SJCRH30 (cell line): ENCODE measurements around the gene ZBTB7B. TPM values are rescaled to one million over a fixed set of nuclear protein-coding genes. Genes with fewer than 3 reads are reported as not detected.
A peak's percentile ranks its signal among the peaks of the same experiment; 100 is the strongest.

Experiments
- DNase-seq, 2 experiments: peaks; one replicate each; pipeline ENCODE4 v3.0.0-alpha.2; 2015 to 2020
- H3K27ac ChIP-seq: fragments of 250-450 bp; sonication (Bioruptor Pico); 2 replicates; pipeline ENCODE4 v1.5.1; 2020; ENCODE audit warnings: mild to moderate bottlenecking, moderate library complexity
- H3K27me3 ChIP-seq: fragments of 250-450 bp; sonication (Bioruptor Pico); 2 replicates; pipeline ENCODE4 v1.5.1; 2020; ENCODE audit warnings: mild to moderate bottlenecking, moderate library complexity
- H3K36me3 ChIP-seq: fragments of 250-450 bp; sonication (Bioruptor Pico); 2 replicates; pipeline ENCODE4 v1.5.1; 2020; ENCODE audit warnings: mild to moderate bottlenecking, moderate library complexity
- H3K4me1 ChIP-seq: fragments of 250-450 bp; sonication (Bioruptor Pico); 2 replicates; pipeline ENCODE4 v1.5.1; 2020; ENCODE audit warnings: mild to moderate bottlenecking, moderate library complexity
- H3K4me3 ChIP-seq: fragments of 250-450 bp; sonication (Bioruptor Pico); 2 replicates; pipeline ENCODE4 v1.5.1; 2020; ENCODE audit warnings: mild to moderate bottlenecking, moderate library complexity
- H3K9me3 ChIP-seq: fragments of 250-450 bp; sonication (Bioruptor Pico); replicated peaks from 2 replicates; pipeline ENCODE4 v1.5.1; 2020; ENCODE audit warnings: mild to moderate bottlenecking, moderate library complexity
- total RNA-seq: library from RNA; depleted of rRNA; stranded (reverse); fragments of >200 nt; shearing (Covaris generic); gene quantifications from 2 replicates; pipeline ENCODE4 v1.2.3, GENCODE V29; 2014

The ZBTB7B gene
- total RNA-seq, 1 experiment from 2014 or later, result 5.6 TPM

DNA sequence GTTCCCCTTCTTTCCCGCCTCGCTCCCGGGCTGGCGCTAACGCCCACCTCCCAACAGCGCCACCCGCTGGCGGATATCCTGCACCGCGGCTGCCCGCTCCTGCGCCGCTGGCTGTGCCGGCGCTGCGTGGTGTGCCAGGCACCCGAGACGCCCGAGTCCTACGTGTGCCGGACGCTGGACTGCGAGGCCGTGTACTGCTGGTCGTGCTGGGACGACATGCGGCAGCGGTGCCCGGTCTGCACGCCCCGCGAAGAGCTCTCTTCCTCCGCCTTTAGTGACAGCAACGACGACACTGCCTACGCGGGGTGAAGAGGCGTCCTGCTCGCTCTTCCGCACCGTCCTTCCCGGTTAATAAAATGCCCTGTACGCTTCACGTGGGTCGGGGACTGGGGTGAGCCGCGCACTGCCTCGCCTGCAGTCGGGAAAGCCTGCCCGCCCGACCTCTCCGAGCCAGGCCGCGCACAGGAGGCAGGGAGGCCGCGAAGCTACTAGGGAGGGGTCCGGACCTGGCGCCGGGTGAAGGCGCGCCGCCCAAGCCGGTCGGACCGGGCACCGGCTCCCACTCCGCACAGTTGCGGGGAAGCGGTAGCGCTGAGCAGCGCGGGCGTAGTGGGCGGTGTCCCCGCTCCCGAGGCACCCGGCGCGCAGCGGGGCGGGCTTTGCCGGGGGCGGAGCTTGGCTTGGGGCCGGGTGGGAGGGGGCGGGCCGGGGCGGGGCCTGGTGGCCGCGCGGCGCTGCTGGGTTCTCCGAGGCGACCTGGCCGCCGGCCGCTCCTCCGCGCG lies 48.1 kb downstream of the ZBTB7B start, which contains the start of gene ADAM15:
ADAM15 (plus strand) TSS at position 757 of the 782 bp plus-strand sequence. CDS start 71 bp downstream, outside the sequence.
- Histone ChIP-seq H3K36me3 (no peaks in the 10 kb centered on the region), H3K9me3 (no peaks in the 10 kb centered on the region), H3K4me1 (peaks cover 10% of the 10 kb centered on the region), H3K27ac (peak within 1 kb of the TSS; percentile 67), H3K4me3 (peak within 1 kb of the TSS; percentile 67), H3K27me3 (no peaks in the 10 kb centered on the region)
- DNase-seq, result peak; percentile 89 to 91

DNA sequence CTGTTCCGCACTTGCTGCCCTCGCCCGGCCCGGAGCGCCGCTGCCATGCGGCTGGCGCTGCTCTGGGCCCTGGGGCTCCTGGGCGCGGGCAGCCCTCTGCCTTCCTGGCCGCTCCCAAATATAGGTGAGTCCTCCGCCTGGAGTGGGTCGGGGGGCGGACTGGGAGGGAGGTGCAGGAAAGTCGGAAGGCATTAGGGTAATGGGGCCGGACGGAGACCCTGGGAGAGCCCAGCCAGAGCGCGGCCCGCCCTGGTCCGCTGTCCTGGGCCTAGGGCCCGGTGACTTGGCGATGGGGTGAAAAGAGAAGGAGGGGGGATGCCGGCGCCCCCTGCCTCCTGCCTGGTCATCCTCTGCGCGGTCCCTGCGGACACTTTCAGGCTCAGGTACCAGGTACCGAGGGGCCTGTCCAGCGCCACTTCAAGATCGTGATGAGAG lies 48.8 kb downstream of the ZBTB7B start:
- Histone ChIP-seq H3K27me3 (no peaks in the 10 kb centered on the region), H3K27ac (no peak overlapping the region), H3K4me3 (peak overlapping the region; percentile 67), H3K4me1 (peaks cover 10% of the 10 kb centered on the region), H3K9me3 (no peaks in the 10 kb centered on the region), H3K36me3 (no peaks in the 10 kb centered on the region)
- DNase-seq, result no peak

DNA sequence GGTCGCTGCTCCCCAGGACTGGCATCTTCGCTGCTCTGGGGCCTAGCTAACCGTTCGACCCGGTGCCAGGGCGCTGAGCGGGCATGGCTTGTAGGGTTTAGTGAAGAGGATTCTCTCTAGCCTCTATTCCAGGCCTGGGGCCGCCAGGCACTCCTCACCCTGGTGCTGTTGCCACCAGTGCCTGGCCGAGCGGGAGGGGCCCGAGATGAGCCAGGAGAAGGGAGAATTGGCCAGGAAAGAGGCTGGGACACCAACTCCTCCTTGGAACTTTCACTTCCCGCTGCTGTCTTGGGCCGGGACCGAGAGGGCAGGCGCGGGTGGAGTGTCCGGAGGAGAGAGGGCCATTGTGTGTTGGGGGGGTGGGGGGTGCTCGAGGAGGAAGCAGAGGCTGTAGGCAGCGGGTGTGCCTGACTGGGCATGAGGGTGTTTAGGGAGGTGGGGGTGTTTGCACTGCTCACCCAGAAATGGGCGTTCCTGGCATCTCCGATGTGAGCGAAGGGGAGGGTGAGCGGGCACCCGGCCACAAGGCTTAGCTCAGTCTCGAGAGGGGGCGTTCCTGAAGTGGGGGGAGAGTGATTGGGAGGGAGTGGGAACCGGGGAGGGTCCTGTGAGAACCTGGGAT lies 49.3 kb downstream of the ZBTB7B start:
- Histone ChIP-seq H3K9me3 (no peaks in the 10 kb centered on the region), H3K36me3 (no peaks in the 10 kb centered on the region), H3K4me3 (peak overlapping the region; percentile 67), H3K27ac (no peak overlapping the region), H3K27me3 (no peaks in the 10 kb centered on the region), H3K4me1 (peaks cover 10% of the 10 kb centered on the region)
- peak; percentile 26 to 37 for DNase-seq

- Histone ChIP-seq H3K9me3 (no peaks in the 10 kb centered on the region), H3K4me3 (peak overlapping the region; percentile 67), H3K36me3 (no peaks in the 10 kb centered on the region), H3K27ac (no peak overlapping the region), H3K27me3 (no peaks in the 10 kb centered on the region), H3K4me1 (peaks cover 10% of the 10 kb centered on the region)
- no peak for DNase-seq
Observed at GRCh38 chr1:155052439-155053395, 50.1 kb downstream of the ZBTB7B start.

DNA sequence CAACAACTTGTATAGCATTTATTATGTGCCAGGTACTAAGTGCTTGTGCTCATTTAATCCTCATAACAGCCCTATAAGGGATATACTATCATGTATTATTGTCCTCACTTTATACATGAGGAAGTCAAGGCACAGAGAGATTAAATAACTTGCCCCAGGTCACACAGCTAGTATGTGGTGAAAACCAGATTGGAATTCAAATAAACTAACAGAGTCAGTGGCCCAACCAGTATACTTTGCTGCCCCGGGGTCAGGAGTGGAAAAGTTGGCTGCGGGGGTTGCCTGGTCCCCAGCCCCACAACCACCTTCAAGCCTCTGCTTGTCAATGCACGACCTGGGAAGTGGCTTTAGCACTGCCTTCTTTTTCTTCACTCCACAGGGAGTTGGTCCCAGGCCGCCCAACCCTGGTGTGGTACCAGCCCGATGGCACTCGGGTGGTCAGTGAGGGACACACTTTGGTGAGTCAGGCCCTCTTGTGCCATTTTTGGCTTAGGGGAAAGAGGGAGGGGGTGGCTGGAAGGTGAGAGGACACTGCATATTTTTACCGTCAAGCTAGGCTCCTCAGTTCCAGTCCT lies 51.0 kb downstream of the ZBTB7B start:
- DNase-seq, result no peak
- Histone ChIP-seq H3K4me1 (peaks cover 10% of the 10 kb centered on the region), H3K4me3 (no peak overlapping the region), H3K36me3 (no peaks in the 10 kb centered on the region; the same call in 1 of the 2 replicates), H3K27ac (no peak overlapping the region), H3K9me3 (no peaks in the 10 kb centered on the region), H3K27me3 (no peaks in the 10 kb centered on the region)

DNA sequence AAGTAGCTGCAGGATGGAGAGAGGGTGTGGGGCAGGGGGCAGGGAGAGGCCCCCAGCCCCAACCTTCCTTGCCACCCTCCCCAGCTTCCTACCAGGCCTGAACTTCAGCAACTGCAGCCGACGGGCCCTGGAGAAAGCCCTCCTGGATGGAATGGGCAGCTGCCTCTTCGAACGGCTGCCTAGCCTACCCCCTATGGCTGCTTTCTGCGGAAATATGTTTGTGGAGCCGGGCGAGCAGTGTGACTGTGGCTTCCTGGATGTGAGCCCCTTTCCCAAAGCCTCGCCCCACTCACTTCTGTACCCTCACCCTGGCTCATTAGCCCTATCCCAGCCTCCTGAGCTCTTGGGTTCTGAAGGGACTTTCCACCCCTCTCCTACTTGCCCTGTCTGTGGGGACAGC lies 54.5 kb downstream of the ZBTB7B start:
- Histone ChIP-seq H3K27ac (no peak overlapping the region), H3K9me3 (no peaks in the 10 kb centered on the region), H3K4me3 (no peak overlapping the region), H3K27me3 (no peaks in the 10 kb centered on the region), H3K36me3 (no peaks in the 10 kb centered on the region; the same call in 1 of the 2 replicates), H3K4me1 (peaks cover 5% of the 10 kb centered on the region)
- no peak for DNase-seq

DNA sequence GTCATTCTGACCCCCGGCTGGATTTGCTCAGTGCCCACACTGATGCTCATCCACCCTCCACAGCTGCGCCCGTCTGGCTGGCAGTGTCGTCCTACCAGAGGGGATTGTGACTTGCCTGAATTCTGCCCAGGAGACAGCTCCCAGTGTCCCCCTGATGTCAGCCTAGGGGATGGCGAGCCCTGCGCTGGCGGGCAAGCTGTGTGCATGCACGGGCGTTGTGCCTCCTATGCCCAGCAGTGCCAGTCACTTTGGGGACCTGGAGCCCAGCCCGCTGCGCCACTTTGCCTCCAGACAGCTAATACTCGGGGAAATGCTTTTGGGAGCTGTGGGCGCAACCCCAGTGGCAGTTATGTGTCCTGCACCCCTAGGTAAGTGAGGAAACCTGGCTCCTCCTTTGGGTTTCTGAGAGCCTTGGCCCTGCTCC lies 55.2 kb downstream of the ZBTB7B start:
- no peak overlapping the region for H3K27ac ChIP-seq
- H3K4me3 ChIP-seq, result no peak overlapping the region
- H3K9me3 ChIP-seq, result no peaks in the 10 kb centered on the region
- peaks cover 3% of the 10 kb centered on the region for H3K4me1 ChIP-seq
- H3K36me3 ChIP-seq, result no peaks in the 10 kb centered on the region; the same call in 1 of the 2 replicates
- DNase-seq, result no peak
- H3K27me3 ChIP-seq, result no peaks in the 10 kb centered on the region

DNA sequence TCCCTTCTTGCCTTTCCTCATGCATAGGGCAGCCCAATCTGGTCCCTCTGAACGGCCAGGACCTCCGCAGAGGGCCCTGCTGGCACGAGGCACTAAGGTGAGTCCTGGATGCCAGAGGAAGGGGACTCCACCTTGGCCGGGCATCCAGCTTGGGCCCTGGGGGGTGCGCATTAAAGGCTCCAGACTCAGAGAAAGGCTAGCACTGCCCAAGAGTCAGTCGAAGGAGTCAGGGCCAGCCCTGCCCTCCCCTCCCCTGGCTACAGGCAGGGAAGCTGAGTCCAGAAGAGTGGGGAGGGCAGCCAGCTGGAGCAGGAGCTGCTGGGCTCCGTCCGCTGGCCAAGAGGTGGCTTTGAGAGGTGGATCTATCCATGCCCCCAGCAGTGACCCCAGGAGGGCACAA lies 58.1 kb downstream of the ZBTB7B start:
- H3K36me3 ChIP-seq, result no peaks in the 10 kb centered on the region; the same call in 1 of the 2 replicates
- H3K4me3 ChIP-seq, result no peak overlapping the region
- DNase-seq, result no peak
- H3K9me3 ChIP-seq, result no peaks in the 10 kb centered on the region
- H3K27ac ChIP-seq, result no peak overlapping the region
- H3K27me3 ChIP-seq, result no peaks in the 10 kb centered on the region
- H3K4me1 ChIP-seq, result peaks cover 6% of the 10 kb centered on the region

DNA sequence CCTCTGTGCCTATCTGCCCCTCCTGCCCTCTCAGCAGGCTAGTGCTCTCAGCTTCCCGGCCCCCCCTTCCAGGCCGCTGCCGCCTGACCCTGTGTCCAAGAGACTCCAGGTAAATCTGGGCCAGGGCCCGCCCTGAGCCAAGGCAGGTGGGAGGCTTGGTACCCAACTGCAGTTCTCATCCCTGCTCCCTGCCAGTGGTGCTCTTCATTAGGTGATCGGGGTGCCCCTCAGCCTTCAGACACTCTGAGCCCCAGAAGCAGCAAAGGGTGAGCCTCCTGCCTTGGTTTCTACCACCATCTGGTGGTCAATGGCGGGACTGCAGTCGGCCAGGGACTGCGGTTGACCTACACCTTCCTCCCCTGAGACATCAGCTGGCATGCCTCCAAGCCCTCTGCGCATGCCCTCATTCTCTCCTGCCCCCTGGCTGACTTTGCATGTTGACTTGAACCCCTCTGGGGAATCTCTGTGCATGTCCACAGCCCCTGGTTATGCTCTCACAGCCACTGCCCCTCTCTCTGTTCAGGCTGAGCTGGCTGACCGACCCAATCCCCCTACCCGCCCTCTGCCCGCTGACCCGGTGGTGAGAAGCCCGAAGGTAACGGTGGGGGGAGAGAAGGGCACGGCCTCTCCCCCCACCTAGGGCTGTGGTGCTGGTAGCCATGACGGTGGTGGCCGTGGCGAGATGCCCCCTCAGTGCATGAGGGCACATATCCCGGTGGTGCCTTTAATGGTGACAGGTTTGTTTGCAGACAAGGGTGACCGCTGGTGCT lies 59.0 kb downstream of the ZBTB7B start:
- Histone ChIP-seq H3K4me3 (no peak overlapping the region), H3K9me3 (no peaks in the 10 kb centered on the region)

GRCh38 chr1:155062151-155062686 lies 59.6 kb downstream of the ZBTB7B start:
- H3K9me3 ChIP-seq, result no peaks in the 10 kb centered on the region
- DNase-seq, result no peak
- H3K4me3 ChIP-seq, result no peak overlapping the region
- H3K27ac ChIP-seq, result no peak overlapping the region
- no peaks in the 10 kb centered on the region for H3K27me3 ChIP-seq
- H3K36me3 ChIP-seq, result no peaks in the 10 kb centered on the region; the same call in 1 of the 2 replicates
- peaks cover 6% of the 10 kb centered on the region for H3K4me1 ChIP-seq

More for the DNA sequence above, 59.0 kb downstream of the ZBTB7B start:
- DNase-seq, result peak; percentile 95 to 96
- Histone ChIP-seq H3K27ac (no peak overlapping the region), H3K27me3 (no peaks in the 10 kb centered on the region), H3K4me1 (peaks cover 6% of the 10 kb centered on the region), H3K36me3 (no peaks in the 10 kb centered on the region; the same call in 1 of the 2 replicates)

GRCh38 chr1:155062702-155063411 lies 60.3 kb downstream of the ZBTB7B start:
- Histone ChIP-seq H3K4me1 (peaks cover 6% of the 10 kb centered on the region), H3K36me3 (no peaks in the 10 kb centered on the region; the same call in 1 of the 2 replicates), H3K4me3 (peak overlapping the region; percentile 87; the same call in 1 of the 2 replicates), H3K27me3 (no peaks in the 10 kb centered on the region), H3K27ac (no peak overlapping the region), H3K9me3 (no peaks in the 10 kb centered on the region)
- DNase-seq, result no peak

DNA sequence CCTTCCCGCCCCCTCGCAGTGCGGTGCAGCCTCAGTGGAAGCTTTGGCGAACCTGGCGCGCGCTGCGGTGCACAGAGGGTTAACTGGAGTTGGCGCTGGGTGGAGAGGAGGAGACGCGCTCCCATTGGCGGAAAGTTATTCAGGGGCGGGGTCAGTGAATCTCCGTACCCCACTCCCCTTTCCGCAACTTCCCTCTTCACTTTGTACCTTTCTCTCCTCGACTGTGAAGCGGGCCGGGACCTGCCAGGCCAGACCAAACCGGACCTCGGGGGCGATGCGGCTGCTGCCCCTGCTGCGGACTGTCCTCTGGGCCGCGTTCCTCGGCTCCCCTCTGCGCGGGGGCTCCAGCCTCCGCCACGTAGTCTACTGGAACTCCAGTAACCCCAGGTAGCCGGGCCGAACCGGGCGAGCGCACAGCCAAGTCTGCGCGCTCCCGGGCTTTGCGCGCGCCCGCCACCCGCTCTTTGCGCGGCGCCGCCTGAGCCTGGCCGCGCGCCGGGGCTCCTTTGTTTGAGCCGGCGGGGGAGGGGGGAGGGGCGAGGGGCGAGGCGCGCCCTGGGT lies 61.0 kb downstream of the ZBTB7B start, which contains the start of gene EFNA4:
EFNA4 (plus strand) TSS at position 191 of the 561 bp plus-strand sequence; CDS start at position 275, 84 bp downstream.
- H3K4me3 ChIP-seq, result peak within 1 kb of the TSS; percentile 87
- no peaks in the 10 kb centered on the region for H3K9me3 ChIP-seq
- peak within 1 kb of the TSS; percentile 51 for H3K27ac ChIP-seq
- peak; percentile 84 to 92 for DNase-seq
- peaks cover 6% of the 10 kb centered on the region for H3K4me1 ChIP-seq
- H3K27me3 ChIP-seq, result no peaks in the 10 kb centered on the region
- H3K36me3 ChIP-seq, result no peaks in the 10 kb centered on the region; the same call in 1 of the 2 replicates
